ENCODE results near the gene KLHL6. TPM values are rescaled to one million over a fixed set of nuclear protein-coding genes. Genes with fewer than 3 reads are reported as not detected.

The KLHL6 gene
- total RNA-seq, 1 experiment from 2014 or later = not detected

DNA sequence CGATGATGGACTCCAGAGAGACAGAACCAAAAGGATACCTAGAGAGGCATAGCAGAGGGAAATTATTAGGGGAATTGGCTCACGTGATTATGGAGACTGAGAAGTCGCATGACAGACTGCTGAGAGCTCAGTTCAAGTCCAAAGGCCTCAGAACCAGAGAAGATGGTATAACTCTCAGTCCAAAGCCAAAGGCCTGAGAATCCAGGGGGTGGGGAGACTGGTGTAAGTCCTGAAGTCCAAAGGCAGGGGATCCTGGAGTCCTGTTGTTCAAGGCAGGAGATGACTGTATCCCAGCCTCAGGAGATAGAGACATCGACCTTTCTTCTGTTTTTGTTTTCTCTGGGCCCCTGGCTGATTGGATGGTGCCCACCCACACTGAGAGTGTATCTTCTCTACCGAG lies 1.2 kb upstream of the KLHL6 start:
- no peak overlapping the region for H3K4me3 Mint-ChIP-seq
- H3K27ac Mint-ChIP-seq = no peak overlapping the region
- no peak overlapping the region for H3K4ac ChIP-seq (ENCODE audit: low read depth, low read length)

More for the DNA sequence above, 1.2 kb upstream of the KLHL6 start:
- H2BK5ac ChIP-seq (ENCODE audit: insufficient read length, low read length) = no peak overlapping the region
- H3K4me1 ChIP-seq (ENCODE audit: insufficient read depth, low read length) = 0 out of 2 replicates have a peak, but pooled peaks cover 3% of the 10 kb centered on the region
- no peak for TF ChIP-seq CTCF (conservative IDR thresholded peaks at IDR 0.05)
- no peak overlapping the region for H3K14ac ChIP-seq (ENCODE audit: insufficient read depth, low read length)
- no peak overlapping the region for H2BK120ac ChIP-seq (ENCODE audit: low read depth, low read length, poor library complexity, severe bottlenecking)
- H3K18ac ChIP-seq (ENCODE audit: insufficient read length, low read depth, low read length) = no peak overlapping the region
- no peak for DNase-seq
- no peak overlapping the region for H3T11ph ChIP-seq (ENCODE audit: low read length)
- no peak overlapping the region for H2BK15ac ChIP-seq (ENCODE audit: low read depth, low read length)
- no peaks in the 10 kb centered on the region for H3K79me1 ChIP-seq (ENCODE audit: insufficient read depth, low read depth, low read length, poor library complexity, severe bottlenecking)
- Mint-ChIP-seq H3K27me3 (ENCODE audit: low read depth) (no peaks in the 10 kb centered on the region; the same call in 1 of the 2 replicates), H3K4me1 (peaks cover 17 to 18% of the 10 kb centered on the region in 2 experiments), H3K36me3 (ENCODE audit: insufficient read depth in 1 of 3, low read depth in 3 of 3) (no peaks in the 10 kb centered on the region), H3K9me3 (no peaks in the 10 kb centered on the region)
- no peak overlapping the region for H4K91ac ChIP-seq (ENCODE audit: insufficient read length, low read depth, low read length)
- no peaks in the 10 kb centered on the region for H3K79me2 ChIP-seq (ENCODE audit: insufficient read depth, low read length)
- no peaks in the 10 kb centered on the region for H4K20me1 ChIP-seq (ENCODE audit: control insufficient read depth, insufficient read depth, insufficient read length)
- H3K23ac ChIP-seq (ENCODE audit: insufficient read length, low read depth, low read length) = no peak overlapping the region
- no peak overlapping the region for H2AFZ ChIP-seq (ENCODE audit: low read length)
- H3K56ac ChIP-seq (ENCODE audit: insufficient read length, low read depth, low read length) = no peak overlapping the region
- no peaks in the 10 kb centered on the region for H3K23me2 ChIP-seq (ENCODE audit: insufficient read length, low read depth, low read length, poor library complexity, severe bottlenecking)
- no peaks in the 10 kb centered on the region for H3K9me3 ChIP-seq (ENCODE audit: control insufficient read depth, low read depth, low read length)
- no peak overlapping the region for H3K9ac ChIP-seq (ENCODE audit: extremely low read depth, insufficient read length, low read length)
- H2BK20ac ChIP-seq (ENCODE audit: low read depth, low read length, poor library complexity, severe bottlenecking) = no peak overlapping the region
- no peak overlapping the region for H2AK5ac ChIP-seq (ENCODE audit: insufficient read length, low read length)
- no peak overlapping the region for H4K8ac ChIP-seq (replicated peaks; ENCODE audit: insufficient read length, low read depth, low read length)
- H4K5ac ChIP-seq (ENCODE audit: insufficient read length, low read depth, low read length) = no peak overlapping the region
- H3K27me3 ChIP-seq (ENCODE audit: insufficient read depth, low read length) = no peaks in the 10 kb centered on the region
- H2BK12ac ChIP-seq (ENCODE audit: insufficient read length, low read depth, low read length) = no peak overlapping the region
- WGBS (ENCODE audit: extremely low coverage, insufficient read length, low lambda C conversion rate) = no CpG with 5 or more reads among the region's 5 CpGs
- no peak overlapping the region for H3K4me2 ChIP-seq (ENCODE audit: insufficient read depth, insufficient read length, low read length)
- H3K27ac ChIP-seq (ENCODE audit: insufficient read length, low read depth, low read length) = no peak overlapping the region

Data from H9 (cell line).